Hindlimb muscle (tissue), 1 donor: Measurements from ENCODE around the gene ZNF511. TPM values are rescaled to one million over a fixed set of nuclear protein-coding genes. Genes with fewer than 3 reads are reported as not detected.

Experiments
- DNase-seq: peaks from one replicate; pipeline ENCODE4 v3.0.0-alpha.2; 2013
- polyA plus RNA-seq: library from polyadenylated mRNA; unstranded; fragments of 120-200 nt; gene quantifications from one replicate; pipeline ENCODE4 v1.2.1, GENCODE V29; 2013; ENCODE audit not compliant: insufficient read length

ZNF511 gene
- polyA plus RNA-seq, 1 donor = 40.7 TPM

DNA sequence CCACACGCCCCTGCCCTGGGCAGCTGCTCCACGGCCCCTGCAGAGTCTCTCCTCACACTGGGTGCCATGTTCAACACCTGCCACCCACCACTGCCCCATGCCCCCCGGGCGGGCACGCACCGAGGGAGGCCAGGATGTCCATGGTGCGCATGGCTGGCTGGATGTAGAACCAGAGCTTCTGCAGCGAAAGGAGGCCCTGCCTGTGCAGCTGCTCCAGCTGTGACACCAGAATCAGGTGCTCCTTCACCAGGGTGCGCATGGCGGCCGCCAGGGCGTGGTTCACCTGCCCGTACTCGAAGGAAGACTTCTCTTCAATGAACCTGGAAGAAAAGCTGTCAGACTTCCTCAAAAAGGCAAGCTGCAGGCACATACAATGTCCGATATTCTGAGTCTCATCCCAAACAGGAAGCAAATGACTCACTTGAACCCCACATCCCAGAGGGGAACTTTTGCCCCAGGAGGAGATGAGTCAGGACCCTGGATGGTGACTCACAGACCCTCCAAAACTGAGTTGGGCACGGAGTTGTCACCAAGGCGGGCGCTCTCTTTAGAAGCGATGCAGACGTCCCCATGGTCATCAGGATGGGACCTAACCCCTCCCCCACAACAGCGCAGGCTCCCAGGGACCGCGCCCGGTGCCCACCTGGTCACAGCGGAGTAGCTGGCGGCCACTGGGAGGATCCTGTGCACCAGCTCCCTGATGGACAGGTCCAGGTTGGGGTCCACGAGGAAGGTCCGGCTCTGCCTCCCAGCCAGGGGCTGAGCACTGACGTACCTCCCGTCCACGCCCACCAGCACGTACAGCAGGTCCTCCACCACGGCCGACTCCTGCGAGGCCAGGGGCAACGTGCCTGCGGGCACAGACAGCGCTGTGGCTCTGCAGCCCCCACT, 15.6 kb upstream of the ZNF511 start:
- DNase-seq = no peak

DNA sequence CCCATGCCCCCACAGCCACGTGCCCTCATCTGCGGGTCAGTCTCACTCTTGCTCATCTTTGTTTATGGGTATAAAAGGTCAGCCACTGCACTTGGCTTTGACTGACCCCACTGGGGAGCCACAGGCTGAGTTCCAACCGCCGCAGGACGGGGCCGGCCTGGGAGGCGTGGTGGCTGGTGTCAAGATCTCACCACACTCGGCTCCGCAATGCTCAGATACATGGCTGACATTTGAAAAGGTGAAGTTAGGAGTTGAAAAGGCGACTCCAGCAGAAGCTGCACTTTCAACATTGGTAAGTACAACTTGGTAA, 14.9 kb upstream of the ZNF511 start:
- no peak for DNase-seq

DNA sequence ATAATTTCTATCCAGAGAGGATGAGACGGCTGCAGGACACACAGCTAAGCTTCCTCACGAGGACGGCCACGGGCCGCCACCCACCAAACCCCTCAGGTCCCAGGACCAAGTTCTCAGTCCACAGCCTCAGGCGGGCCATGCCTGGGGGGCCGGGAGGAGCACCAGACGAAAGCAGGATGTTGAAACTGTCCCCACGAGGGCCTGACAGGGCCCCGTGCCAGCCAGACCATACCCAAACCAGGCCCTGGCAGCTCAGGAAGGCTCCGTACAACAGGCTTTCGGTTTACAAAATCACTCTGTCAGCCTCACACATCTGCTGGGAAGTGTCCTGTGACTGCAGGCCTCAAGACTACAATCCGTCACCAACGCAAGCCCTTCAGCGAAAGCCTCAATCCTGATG, 14.5 kb upstream of the ZNF511 start:
- no peak for DNase-seq

DNA sequence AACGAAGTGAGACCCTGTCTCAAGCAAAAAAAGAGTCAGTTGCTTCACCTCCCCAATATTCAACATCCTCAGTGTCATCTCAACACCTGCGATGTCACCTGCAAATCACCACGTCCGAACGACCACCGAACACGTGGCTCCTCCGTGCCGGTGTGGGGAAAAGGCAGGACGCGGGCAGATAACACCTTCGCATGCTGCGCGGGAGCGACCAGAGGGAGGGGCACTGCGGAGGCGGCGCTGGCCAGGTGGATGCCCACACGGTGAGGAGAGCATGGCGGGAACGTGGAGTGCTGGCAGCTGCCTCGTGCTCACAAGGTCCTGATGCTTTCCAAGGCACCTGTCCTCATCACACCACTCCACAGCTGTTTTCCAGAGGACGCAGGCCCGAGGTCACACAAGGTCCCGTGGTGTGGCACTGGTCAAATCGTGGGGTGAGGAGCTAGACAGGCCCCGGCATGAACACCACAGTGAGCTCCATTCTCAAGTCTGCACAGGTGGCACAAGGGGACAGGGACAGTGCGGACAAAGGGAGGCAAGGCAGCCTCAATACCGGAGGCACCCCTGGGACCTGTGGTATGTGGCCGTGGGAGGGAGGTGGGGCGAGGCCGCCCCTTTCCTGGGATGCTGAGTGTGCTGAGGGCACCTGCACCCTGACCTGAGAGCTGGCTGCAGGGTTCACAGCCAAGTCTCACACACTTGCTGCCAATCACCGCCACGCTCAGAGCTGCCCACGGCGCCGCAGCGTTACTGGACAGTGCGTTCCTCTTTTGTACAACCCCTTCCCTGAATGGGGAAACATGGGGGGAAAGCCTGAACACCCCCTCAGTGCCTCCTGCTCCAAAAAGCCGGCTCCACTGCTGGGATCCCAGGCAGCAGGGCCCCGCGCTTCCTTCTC, 13.0 kb upstream of the ZNF511 start:
- DNase-seq = no peak

DNA sequence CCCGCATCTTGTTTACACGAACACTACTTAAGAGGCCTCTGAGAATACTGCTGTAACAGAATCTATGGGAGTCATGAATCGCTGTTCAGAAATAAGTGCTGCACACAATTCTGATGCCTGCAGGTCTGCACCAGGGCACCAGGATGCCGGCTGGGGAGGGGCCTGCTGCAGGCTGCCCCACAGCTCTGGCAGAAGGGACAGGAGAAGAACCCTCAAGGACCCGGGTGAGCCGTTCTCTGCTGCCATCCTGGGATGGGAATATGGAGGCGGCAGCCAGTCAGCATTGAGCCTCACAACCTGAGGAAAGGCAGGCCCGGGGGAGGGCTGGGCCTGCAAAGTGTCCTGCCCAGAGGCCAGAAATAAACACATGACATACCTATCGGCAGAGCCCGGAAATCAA, 11.2 kb upstream of the ZNF511 start:
- no peak for DNase-seq

DNA sequence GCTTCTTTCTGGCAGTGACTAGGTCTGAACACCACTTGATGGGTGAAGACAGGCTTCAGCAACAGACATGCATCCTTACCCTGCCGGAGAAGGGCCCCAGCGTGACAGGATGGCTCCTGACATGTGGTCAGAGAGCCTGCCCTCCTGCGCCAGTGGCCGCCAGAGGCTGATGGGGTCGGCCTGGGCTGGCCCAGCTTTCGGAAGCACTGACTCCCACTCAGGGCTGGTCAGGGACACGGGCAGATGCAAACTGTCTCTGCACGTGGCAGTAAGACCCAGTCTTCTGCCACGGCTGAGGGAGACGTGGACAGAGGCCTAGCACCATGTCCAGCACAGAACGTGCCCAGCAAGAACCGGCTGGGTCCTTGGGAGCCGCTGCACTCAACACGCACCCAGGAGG, 10.2 kb upstream of the ZNF511 start:
- no peak for DNase-seq

DNA sequence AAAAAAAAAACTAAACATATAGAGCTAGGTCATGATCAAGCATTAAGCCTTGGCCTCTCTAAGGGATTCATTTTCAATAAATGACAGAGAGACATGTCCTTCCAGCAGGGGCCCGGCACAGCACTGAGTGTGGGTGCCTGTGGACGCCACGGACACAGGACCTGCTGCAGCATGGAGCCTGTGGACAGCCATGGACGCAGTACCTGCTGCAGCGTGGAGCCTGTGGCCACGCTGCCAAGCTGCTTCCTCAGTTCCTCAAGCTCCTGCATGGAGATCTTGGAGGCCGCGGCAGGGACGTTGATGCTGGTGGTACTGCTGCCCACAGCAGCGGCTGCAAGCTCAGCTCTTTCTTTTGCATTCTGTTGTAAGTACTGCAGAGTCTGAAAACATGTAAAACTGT, 9.5 kb upstream of the ZNF511 start:
- DNase-seq = no peak

DNA sequence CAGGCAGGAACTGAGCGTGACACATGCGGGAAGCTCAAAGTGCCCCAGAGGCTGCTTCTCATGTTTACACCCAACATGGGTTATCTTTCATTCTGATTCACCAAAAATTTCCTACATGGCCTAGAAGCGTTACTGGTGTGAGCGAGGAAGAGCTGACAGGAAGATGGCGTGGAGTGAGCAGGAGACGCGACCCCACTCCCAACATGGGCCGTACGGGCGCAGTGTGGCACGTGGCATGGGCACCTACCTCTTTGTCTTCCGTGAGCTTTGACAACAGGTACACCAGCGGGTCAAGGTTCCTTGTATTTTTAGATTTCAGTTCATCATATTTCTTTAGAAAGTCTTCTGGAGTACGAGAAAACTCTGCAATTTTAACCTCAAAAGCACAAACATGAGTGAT, 9.0 kb upstream of the ZNF511 start:
- no peak for DNase-seq

DNA sequence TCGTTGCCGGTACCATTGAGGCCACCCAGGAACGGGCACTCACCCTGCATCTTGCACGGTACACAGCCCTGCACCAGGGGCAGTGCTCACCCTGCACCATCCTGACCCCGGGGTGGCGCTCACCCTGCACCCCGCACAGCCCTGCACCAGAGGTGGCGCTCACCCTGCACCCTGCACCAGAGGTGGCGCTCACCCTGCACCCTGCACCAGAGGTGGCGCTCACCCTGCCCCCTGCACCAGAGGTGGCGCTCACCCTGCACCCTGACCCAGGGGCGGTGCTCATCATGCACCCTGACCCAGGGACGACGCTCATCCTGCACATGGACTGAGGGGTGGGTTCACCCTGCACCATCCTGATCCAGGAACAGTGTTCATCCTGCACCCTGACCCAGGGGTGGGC, 6.5 kb upstream of the ZNF511 start:
- no peak for DNase-seq

DNA sequence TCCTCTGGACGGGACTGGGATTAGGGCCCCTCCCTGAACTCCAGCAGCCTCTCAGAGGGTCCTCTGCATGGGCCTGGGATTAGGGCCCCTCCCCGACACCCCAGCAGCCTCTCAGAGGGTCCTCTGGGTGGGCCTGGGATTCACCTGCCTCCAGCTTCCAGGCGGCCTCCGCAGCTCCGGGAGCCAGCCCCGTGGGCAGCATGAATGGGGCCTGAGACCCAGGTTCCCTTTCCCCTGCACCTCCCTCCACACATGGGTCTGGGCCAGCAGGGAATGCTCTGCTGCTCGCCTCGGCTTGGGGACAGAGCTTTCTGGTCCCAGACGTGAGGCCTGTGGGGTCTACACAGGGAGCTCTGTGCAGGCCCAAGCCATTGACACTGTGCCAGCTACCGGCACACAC, 5.5 kb upstream of the ZNF511 start:
- DNase-seq = no peak

DNA sequence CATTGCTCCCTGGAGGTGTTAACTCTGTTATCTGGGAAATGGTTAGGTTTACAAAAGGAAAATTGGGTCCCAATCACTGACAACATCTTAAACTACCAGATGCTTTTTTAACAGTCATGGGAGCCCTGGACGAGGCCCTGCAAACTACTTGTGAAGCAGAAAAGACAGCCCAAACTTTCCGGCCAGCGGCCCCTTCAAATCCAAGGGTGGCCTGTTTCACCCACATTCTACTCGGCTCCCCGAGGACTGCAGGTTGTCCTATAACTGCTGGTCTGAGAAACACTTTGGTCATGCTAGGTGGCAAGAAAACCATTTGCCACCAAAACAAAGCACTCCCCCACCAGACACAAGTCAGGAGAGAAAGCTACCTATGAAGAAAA, 2.6 kb upstream of the ZNF511 start:
- no peak for DNase-seq

DNA sequence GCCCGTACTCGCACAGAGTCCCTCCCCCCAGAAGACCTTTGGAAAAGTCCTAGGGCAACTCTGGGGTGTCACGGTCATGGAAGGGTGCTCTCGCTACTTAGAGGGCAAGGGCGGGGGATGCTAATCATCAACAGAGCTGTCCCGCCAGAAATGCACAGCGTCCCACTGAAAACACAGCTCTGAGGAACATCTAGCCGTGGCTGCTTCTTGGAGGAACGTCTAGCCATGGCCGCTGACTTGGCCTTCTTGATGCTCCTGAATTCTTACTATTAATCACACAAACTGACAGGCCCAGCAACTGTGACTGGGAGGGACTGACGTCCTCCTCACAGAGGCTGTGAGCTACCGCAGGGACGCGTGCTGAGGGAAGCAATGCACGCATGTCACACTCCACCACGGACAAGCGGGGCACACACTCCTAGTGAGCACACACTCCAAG, 1.8 kb upstream of the ZNF511 start:
- DNase-seq = no peak

DNA sequence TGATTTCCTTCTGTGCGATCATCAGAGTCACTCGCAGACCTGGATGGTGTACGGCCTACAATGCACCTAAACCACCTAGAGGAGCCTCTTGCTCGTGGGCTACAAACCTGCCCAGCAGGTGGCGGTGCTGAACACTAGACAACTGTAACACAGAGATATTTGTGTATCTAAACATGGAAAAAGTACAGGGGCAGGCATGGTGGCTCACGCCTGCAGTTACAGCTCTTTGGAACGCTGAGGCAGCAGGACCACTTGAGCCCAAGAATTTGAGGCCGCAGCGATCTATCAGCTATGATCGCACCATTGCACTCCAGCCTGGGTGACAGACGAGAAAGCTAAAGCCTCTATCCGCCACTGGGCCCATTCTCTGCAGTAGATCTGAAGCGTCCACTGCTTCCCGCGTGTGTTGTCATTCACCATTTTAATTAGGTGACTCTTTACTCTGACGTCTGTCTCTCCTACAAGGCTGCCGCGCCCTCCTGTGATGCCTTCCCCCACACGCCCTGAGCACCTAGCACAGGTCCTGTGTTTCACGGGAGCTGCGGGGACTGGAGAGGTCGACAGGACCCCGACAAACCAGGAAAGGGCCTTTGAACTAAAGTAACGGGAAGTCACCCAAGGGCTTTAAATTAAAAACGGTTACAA, 816 bp upstream of the ZNF511 start:
- DNase-seq = peak; percentile 43

DNA sequence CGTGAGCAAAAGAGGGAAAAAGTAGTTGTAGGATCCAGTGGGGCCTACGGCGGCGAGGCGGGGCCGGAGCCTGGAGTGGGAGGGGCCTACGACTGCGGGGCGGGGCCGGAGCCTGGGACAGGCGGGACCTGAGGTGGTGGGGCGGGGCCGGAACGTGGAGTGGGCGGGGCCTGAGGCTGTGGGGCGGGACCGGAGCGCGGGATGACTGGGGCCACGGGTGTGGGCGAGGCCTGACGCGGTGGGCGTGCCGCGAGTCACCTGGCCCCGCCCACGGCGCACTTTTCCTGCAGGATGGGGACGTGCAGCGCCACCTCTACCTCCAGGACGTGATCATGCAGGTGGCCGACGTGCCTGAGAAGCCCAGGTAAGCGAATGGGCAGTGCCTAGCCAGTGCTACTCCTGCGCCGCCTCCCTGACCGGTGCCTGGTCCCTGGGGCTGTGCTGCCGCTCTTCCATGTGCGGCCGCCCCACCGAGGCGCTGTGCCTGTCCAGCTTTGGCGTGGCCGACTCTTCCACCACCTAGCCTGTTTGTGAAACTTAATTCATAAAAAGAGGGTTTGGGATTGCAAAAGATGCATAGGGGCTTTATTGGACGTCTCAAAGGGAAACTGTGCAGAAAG, 496 bp downstream of the ZNF511 start:
- peak; percentile 86 for DNase-seq

DNA sequence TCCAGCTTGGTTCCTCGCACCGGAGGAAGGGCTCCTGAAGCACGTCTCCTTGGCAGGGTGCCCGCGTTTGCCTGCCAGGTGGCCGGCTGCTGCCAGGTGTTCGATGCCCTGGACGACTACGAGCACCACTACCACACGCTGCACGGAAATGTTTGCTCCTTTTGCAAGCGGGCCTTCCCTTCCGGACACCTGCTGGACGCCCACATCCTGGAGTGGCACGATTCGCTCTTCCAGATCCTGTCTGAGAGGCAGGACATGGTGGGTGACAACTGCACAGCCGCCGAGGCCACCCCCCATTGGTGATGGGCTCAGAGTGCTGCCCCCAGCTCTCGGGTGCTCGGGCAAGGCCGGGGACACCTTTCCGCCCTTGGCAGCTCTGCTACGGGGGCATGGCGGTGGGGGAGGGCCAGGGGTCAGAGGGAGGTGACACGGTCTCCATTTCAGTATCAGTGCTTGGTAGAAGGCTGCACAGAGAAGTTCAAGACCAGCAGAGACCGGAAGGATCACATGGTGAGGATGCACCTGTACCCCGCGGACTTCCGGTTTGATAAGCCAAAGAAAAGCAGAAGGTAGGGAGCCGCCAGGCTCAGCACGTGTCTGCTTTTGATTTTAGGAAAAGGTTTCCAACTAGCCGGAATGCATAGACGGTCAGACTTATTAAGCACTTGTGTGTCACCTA, 1.1 kb downstream of the ZNF511 start:
- no peak for DNase-seq

DNA sequence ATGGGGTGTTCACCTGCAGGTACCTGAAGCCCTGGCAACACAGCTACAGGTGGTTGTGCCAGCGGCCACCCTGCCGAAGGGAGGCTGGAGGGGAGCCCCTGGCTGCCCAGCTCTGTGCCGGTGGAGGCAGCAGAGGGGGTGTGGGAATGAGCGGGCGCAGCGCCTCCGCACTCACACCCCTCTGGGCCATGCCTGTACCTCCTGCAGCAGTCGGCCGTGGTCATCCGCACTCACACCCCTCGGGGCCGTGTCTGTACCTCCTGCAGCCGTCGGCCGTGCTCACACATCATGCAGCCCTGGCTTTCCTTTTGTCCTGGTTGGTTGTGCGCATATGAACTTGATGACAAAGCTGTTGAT, 1.7 kb downstream of the ZNF511 start:
- no peak for DNase-seq

DNA sequence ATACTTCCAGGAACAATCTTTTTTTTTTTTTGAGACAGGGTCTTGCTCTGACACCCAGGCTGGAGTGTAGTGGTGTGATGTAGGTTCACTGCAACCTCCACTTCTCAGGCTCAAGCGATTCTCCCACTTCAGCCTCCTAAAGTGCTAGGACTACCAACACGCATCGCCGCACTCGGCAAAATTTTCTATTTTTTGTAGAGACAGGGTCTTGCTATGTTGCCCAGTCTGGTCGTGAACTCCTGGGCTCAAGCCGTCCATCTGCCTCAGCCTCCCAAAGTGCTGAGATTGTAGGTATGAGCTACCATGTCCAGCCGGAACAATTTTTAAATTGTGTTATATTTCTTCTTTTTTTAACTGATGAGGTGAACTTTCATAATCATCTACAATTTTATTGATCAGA, 2.1 kb downstream of the ZNF511 start:
- no peak for DNase-seq

DNA sequence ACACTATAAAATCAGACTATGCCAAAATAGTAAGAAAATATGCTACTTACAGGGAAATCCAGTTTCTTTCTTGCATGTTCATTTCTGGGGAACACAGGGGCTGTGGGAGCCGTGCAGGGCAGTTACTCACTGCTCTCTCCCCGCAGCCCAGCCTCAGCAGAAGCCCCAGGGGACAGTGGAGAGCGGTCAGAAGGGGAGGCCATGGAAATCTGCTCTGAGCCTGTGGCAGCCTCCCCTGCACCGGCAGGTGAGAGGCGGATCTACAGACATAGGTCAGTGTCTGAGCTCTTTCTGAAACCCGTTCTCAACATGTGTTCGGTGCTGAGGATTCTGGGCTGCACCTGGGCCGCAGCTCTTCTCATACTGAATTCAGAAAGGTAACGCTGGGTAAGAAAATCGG, 2.9 kb downstream of the ZNF511 start:
- DNase-seq = no peak

DNA sequence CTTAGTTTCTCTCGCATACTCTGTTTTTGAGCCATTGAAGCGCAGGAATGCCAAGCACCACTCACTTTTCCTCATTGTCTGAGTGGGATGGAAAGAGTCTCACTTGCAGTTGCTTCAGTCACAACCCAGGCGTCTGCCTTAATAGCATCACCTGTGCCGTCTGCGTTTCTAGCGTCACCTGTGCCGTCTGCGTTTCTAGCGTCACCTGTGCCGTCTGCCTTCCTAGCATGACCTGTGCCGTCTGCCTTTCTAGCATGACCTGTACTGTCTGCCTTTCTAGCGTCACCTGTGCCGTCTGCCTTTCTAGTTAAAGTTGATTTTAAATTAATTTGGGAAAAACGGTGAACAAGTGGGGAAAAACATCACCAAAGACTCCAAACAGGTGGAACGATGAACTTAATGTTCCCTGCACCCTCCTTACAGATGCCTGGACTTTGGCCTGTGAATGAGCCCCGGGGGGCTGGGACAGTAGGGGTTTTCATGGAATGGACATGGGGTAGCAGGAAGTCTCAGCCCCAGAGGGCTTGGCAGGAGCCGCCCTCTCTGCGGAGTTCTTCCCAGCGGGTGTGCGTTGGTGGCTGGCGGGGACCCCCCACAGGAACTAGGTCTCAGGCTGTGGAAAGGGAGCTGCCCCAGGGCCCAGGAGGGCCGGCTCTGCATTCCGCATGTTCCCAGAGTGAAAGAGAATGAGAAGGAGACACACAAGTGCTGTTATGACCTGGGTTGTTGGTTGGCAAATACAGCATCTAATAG, 3.5 kb downstream of the ZNF511 start:
- no peak for DNase-seq

DNA sequence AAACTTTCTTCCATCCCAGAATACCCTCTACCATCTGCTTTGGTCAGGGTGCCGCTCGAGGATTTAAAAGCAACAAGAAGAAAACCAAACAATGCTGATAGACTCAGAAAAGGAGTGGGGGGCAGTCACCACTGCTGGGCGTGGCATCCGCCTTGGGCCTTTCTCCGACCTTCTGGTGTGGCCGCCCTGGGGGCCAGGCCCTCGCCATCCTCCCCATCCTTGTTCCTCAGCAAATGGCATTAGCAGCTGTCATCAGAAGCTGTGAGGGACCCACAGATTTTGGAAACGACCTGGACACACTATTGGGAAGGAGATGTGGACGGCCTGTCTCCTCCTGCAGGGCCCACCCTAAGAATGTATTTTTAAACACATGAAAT, 4.0 kb downstream of the ZNF511 start:
- DNase-seq = no peak

DNA sequence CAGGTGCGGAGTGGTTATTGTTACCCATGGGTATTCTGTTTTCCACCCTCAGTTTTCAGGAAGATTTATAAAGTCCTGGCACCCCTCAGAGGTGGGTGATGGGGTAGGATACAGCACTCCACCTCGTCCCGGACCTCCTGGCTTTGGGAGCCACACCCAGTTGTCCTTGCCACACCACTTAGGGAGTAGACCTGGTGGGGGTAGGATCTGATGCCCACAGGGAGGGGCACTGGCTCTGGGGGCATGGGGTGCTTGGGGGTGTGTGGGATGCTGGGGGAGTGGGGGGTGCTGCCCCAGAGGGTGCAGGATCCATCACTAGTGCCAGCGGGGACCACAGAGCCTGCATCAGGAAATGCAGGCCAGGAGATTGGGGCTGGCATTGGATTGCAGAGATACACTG, 4.5 kb downstream of the ZNF511 start:
- no peak for DNase-seq

DNA sequence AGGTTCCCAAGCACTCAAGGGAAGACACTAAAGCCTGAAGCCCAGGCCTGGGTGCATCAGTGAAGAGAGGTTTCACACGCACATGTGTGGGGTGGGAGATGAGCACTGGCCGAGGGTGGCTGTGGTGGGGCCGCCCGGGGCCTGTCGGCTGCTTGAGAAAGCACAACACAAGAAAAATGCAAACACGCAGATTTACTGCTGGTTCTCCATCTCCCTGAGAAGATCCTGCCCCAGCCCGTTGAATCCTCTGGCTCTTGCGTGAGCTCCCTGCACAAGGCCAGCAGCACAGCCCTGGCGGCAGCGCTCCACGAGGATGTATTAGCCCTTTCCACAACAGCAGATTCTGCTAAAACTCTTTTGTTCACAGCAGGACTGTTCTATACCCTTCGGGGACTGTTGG, 6.2 kb downstream of the ZNF511 start:
- DNase-seq = no peak
